ENCODE measurements around the gene ERFL.

The ERFL gene

GRCh38 chr19:41926763-41927496, 1.3 kb downstream of the ERFL start:
- H3K27ac ChIP-seq = no peak overlapping the region
- no peak overlapping the region for H3K4me2 ChIP-seq
- H3K4me1 ChIP-seq (ENCODE audit: low read depth, poor library complexity, severe bottlenecking) = no peaks in the 10 kb centered on the region
- no peak overlapping the region for H3K9ac ChIP-seq
- peaks cover 91% of the 10 kb centered on the region for H3K27me3 ChIP-seq (ENCODE audit: insufficient read depth, low read depth)
- TF ChIP-seq CTCF (conservative IDR thresholded peaks at IDR 0.05; ENCODE audit: low read depth, low read length) = no peak
- no peak overlapping the region for H2AFZ ChIP-seq (ENCODE audit: low read depth)
- H4K20me1 ChIP-seq (ENCODE audit: insufficient read depth) = no peaks in the 10 kb centered on the region
- H3K36me3 ChIP-seq (ENCODE audit: insufficient read depth) = no peaks in the 10 kb centered on the region
- H3K4me3 ChIP-seq (IDR thresholded peaks at IDR 0.05; ENCODE audit: insufficient read depth, low read depth, low read length) = no peak overlapping the region
- no peaks in the 10 kb centered on the region for H3K79me2 ChIP-seq (ENCODE audit: insufficient read depth, low read depth)

DNA sequence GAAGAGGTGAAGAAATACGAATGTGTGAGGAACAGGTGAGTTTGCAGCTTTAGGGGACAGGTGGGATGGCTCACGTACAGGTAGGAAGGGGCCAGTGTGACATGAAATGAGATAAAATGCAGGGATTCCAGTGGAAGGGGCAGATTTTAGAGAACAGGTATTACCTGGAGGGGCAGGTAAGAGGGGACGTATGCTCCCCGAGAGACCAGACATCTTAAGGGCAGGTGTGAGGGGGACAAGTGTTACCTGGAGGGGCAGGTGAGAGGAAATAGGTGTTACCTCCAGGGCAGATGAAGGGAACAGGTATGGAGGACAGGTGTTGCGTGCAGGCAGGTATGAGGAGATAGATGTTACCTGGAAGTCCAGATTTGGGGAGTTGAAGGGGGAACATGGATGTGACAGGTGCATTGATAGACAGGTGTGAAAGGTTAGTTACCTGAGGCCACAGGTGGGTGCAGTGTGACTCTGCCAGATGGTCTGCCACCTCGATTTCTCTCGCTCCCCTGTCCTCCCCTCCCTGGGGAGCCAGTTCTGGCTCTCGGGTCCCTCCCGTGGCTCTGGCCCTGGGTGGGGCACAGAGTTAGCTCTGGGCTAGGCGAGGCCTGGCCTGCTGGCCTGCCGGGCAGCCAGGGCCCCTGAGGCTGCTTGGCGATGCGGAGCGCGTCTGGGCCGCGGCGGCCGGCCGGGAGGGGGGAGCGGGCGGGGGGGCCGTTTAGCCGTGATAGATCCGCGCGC, 2.1 kb downstream of the ERFL start:
- Histone ChIP-seq H3K9ac (no peak overlapping the region), H2AFZ (ENCODE audit: low read depth) (no peak overlapping the region), H3K27ac (no peak overlapping the region), H4K20me1 (ENCODE audit: insufficient read depth) (no peaks in the 10 kb centered on the region), H3K79me2 (ENCODE audit: insufficient read depth, low read depth) (no peaks in the 10 kb centered on the region), H3K4me3 (IDR thresholded peaks at IDR 0.05; ENCODE audit: insufficient read depth, low read depth, low read length) (no peak overlapping the region), H3K27me3 (ENCODE audit: insufficient read depth, low read depth) (peaks cover 91% of the 10 kb centered on the region), H3K4me1 (ENCODE audit: low read depth, poor library complexity, severe bottlenecking) (no peaks in the 10 kb centered on the region), H3K36me3 (ENCODE audit: insufficient read depth) (no peaks in the 10 kb centered on the region), H3K4me2 (no peak overlapping the region)
- no peak for TF ChIP-seq CTCF (conservative IDR thresholded peaks at IDR 0.05; ENCODE audit: low read depth, low read length)

GRCh38 chr19:41925208-41926003, 2.8 kb downstream of the ERFL start:
- TF ChIP-seq CTCF (conservative IDR thresholded peaks at IDR 0.05; ENCODE audit: low read depth, low read length) = no peak
- no peaks in the 10 kb centered on the region for H3K4me1 ChIP-seq (ENCODE audit: low read depth, poor library complexity, severe bottlenecking)
- no peaks in the 10 kb centered on the region for H3K36me3 ChIP-seq (ENCODE audit: insufficient read depth)
- no peak overlapping the region for H3K4me2 ChIP-seq
- peaks cover 91% of the 10 kb centered on the region for H3K27me3 ChIP-seq (ENCODE audit: insufficient read depth, low read depth)
- H2AFZ ChIP-seq (ENCODE audit: low read depth) = no peak overlapping the region
- no peaks in the 10 kb centered on the region for H3K79me2 ChIP-seq (ENCODE audit: insufficient read depth, low read depth)
- H3K27ac ChIP-seq = no peak overlapping the region
- no peak overlapping the region for H3K4me3 ChIP-seq (IDR thresholded peaks at IDR 0.05; ENCODE audit: insufficient read depth, low read depth, low read length)
- no peak overlapping the region for H3K9ac ChIP-seq
- H4K20me1 ChIP-seq (ENCODE audit: insufficient read depth) = no peaks in the 10 kb centered on the region

DNA sequence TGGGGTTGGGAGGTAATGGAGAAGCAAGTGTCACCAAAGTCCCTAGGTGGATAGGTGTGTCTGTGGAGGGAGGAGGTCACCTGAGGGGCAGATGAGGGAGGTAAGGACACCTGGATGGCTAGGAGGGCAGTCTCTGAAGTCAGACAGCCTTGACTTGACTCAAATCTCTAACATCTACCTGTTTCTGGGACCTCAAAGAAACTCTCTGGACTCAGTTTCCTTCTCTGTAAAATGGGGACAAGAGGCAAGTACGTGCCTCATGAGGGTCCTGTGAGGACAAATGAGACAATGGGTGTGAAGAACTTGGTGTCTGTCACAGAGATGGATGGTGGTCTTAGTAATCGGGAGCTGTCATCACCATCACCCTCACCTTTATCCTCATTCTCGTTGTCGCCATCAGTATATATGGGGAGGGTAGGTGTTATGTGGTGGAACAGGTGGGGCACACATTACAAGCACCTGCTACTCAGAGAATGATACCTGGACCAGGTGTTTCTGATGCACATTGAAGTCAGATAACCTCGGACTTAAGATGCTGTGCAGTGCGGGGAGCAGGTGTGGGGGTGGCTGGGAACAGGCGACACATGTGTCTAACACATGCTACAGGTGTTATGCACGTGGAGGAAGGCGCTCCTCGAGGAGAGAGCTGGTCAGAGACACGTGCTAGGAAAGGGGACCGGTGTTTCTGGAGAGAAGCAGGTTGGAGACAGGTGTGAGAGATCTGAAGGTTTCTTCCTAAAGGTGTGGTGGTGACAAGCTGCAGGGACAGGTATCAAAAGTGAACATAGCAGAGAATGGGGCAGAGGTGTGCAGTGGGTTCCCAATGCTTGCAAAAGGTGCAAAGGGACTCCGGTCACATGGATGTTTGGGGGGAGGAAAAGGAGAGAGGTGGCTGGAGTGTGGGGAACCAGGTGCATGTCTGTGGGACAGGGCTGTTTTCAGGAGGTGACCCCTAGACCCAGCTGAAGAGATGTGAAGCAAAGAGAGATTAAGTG, 3.8 kb downstream of the ERFL start:
- H3K4me1 ChIP-seq (ENCODE audit: low read depth, poor library complexity, severe bottlenecking) = no peaks in the 10 kb centered on the region
- no peak overlapping the region for H3K4me3 ChIP-seq (IDR thresholded peaks at IDR 0.05; ENCODE audit: insufficient read depth, low read depth, low read length)
- no peaks in the 10 kb centered on the region for H3K79me2 ChIP-seq (ENCODE audit: insufficient read depth, low read depth)
- H3K4me2 ChIP-seq = no peak overlapping the region
- no peak overlapping the region for H3K27ac ChIP-seq
- no peak overlapping the region for H3K9ac ChIP-seq
- TF ChIP-seq CTCF (conservative IDR thresholded peaks at IDR 0.05; ENCODE audit: low read depth, low read length) = no peak
- no peaks in the 10 kb centered on the region for H4K20me1 ChIP-seq (ENCODE audit: insufficient read depth)
- H3K36me3 ChIP-seq (ENCODE audit: insufficient read depth) = no peaks in the 10 kb centered on the region
- H3K27me3 ChIP-seq (ENCODE audit: insufficient read depth, low read depth) = peaks cover 87% of the 10 kb centered on the region
- H2AFZ ChIP-seq (ENCODE audit: low read depth) = no peak overlapping the region

Measured in KMS-11 (cell line).